Panc1 (cell line): ENCODE results near the gene OSBPL10. TPM values are rescaled to one million over a fixed set of nuclear protein-coding genes. Genes with fewer than 3 reads are reported as not detected.

Source experiments
- ATAC-seq: fragments of 200-7000 bp; cut with Tn5 transposase; 2 replicates; pipeline ENCODE4 v1.9.1; 2020; ENCODE audit warnings: mild to moderate bottlenecking, moderate library complexity
- BruUV-seq: library from RNA; stranded (reverse); fragments of 400-500 nt; replicated peaks from 2 replicates; lab custom pipeline; 2021; lab: Mats Ljungman, UMichigan
- CTCF ChIA-PET: fragments of 300-600 bp; sonication (Branson Sonifier 250); formaldehyde crosslinking; loops from one replicate; lab custom pipeline; 2022; ENCODE audit warnings: antibody characterized with exemption; lab: Charles Lee
- POLR2A ChIA-PET: fragments of 300-600 bp; sonication (Branson Sonifier 250); formaldehyde crosslinking; loops from one replicate; lab custom pipeline; 2022; ENCODE audit warnings: antibody characterized with exemption; lab: Charles Lee
- DNase-seq: peaks from one replicate; pipeline ENCODE4 v3.0.0-alpha.2; 2010; ENCODE audit warnings: low read depth, low spot score
- H3K27ac ChIP-seq: 2 replicates; pipeline ENCODE4 v1.5.1; 2011; ENCODE audit warnings: mild to moderate bottlenecking, low read length, inconsistent platforms
- H3K27me3 ChIP-seq: fragments of 200-500 bp; sonication (Bioruptor generic); 2 replicates; pipeline ENCODE4 v1.6.0; 2014; ENCODE audit warnings: low read length, inconsistent platforms; ENCODE audit not compliant: control insufficient read depth, insufficient read depth
- H3K36me3 ChIP-seq: fragments of 200-500 bp; sonication (Bioruptor generic); 2 replicates; pipeline ENCODE4 v1.5.1; 2014; ENCODE audit warnings: inconsistent platforms, mild to moderate bottlenecking, low read length, moderate library complexity; ENCODE audit not compliant: control insufficient read depth, insufficient read depth
- H3K4me1 ChIP-seq: 2 replicates; pipeline ENCODE4 v1.5.1; 2011; ENCODE audit warnings: inconsistent platforms, mild to moderate bottlenecking, low read length, moderate library complexity; ENCODE audit not compliant: control insufficient read depth, insufficient read depth
- H3K4me3 ChIP-seq, 2 experiments: 2 replicates each; pipeline ENCODE4 v1.5.1; 2011 to 2012; ENCODE audit warnings: low read depth in 2 of 2, low read length in 2 of 2, mild to moderate bottlenecking in 2 of 2, inconsistent platforms in 1 of 2, moderate library complexity in 1 of 2
- H3K9me3 ChIP-seq: fragments of 200-500 bp; sonication (Bioruptor generic); 2 replicates; pipeline ENCODE4 v1.5.1; 2014; ENCODE audit warnings: low read depth, mild to moderate bottlenecking, inconsistent platforms, low read length, moderate library complexity; ENCODE audit not compliant: control insufficient read depth, insufficient read depth
- CTCF ChIP-seq: fragments of 450-650 bp; IDR thresholded peaks from 2 replicates; pipeline ENCODE4 v1.5.1; 2017; ENCODE audit warnings: mild to moderate bottlenecking
- POLR2AphosphoS5 ChIP-seq: IDR thresholded peaks from 2 replicates; pipeline ENCODE4 v1.6.1; 2012; ENCODE audit warnings: mild to moderate bottlenecking, low read depth, low read length, moderate library complexity
- REST ChIP-seq, 2 experiments: IDR thresholded peaks; 2 replicates each; pipeline ENCODE4 v1.6.1; 2011 to 2012; ENCODE audit warnings: low read depth in 2 of 2, control low read depth in 1 of 2, low read length in 1 of 2, mild to moderate bottlenecking in 1 of 2, moderate library complexity in 1 of 2; ENCODE audit not compliant: insufficient read depth in 1 of 2
- SIN3A ChIP-seq: IDR thresholded peaks from 2 replicates; pipeline ENCODE4 v1.6.1; 2012; ENCODE audit warnings: low read depth, mild to moderate bottlenecking, low read length, moderate library complexity, borderline replicate concordance; ENCODE audit not compliant: insufficient read depth
- TCF7L2 ChIP-seq: IDR thresholded peaks from 2 replicates; pipeline ENCODE4 v1.6.1; 2011; ENCODE audit warnings: mild to moderate bottlenecking, low read depth, low read length, inconsistent platforms
- in situ Hi-C: cut with HindIII; loops from 2 replicates; pipeline ENCODE4 v1.10.0; 2016; ENCODE audit warnings: low sequenced_read_pairs, low pct_unique_long_range_greater_than_20kb
- intact Hi-C: fragments of 100-400 bp; cut with micrococcal nuclease; formaldehyde crosslinking; loops from one replicate; pipeline ENCODE4 v1.10.0; 2022; ENCODE audit not compliant: unreplicated experiment
- total RNA-seq: library from RNA; stranded (reverse); gene quantifications from one replicate; pipeline ENCODE4 v1.2.1, GENCODE V29; 2021; ENCODE audit not compliant: unreplicated experiment

OSBPL10 gene
- total RNA-seq, 1 experiment from 2014 or later: 88.1 TPM

- Histone ChIP-seq H3K27me3 (no peaks in the 10 kb centered on the region), H3K4me1 (no peaks in the 10 kb centered on the region), H3K4me3 (no peak overlapping the region), H3K36me3 (peaks cover 13% of the 10 kb centered on the region; the same call in 1 of the 2 replicates), H3K9me3 (no peaks in the 10 kb centered on the region), H3K27ac (no peak overlapping the region)
- BruUV-seq: TSS peak; percentile 34
- in situ Hi-C loops: no loop called here
- DNase-seq: no peak
- ATAC-seq: no peak
- ChIA-PET POLR2A (no interaction called here), CTCF (no interaction called here)
- intact Hi-C loops: no loop called here
- TF ChIP-seq CTCF (no peak), SIN3A (no peak), POLR2AphosphoS5 (no peak), REST (IDR thresholded peaks at IDR 0.05; ENCODE audit: insufficient read depth in 1 of 2, low read depth in 2 of 2, low read length in 1 of 2) (no peak), TCF7L2 (no peak)
Observed at GRCh38 chr3:31620656-31621055, 360.4 kb downstream of the OSBPL10 start.

- DNase-seq (no peak), ATAC-seq (no peak)
- no peaks in the 10 kb centered on the region for H3K4me1 ChIP-seq
- in situ Hi-C loops: no loop called here
- BruUV-seq: no TSS peak
- peaks cover 2% of the 10 kb centered on the region; the same call in 1 of the 2 replicates for H3K36me3 ChIP-seq
- TF ChIP-seq TCF7L2: no peak
- no peak for TF ChIP-seq POLR2AphosphoS5
- no peak for TF ChIP-seq CTCF
- no peak for TF ChIP-seq REST (IDR thresholded peaks at IDR 0.05; ENCODE audit: insufficient read depth in 1 of 2, low read depth in 2 of 2, low read length in 1 of 2)
- TF ChIP-seq SIN3A: no peak
- intact Hi-C loops: no loop called here
- no peaks in the 10 kb centered on the region for H3K9me3 ChIP-seq
- POLR2A ChIA-PET: interaction anchor here (0.6 kb wide), 1 partner anchor 28 kb away, joined by 3 read pairs; no protein-coding TSS in a partner anchor
- no peaks in the 10 kb centered on the region for H3K27me3 ChIP-seq
- CTCF ChIA-PET: interaction anchor here (0.6 kb wide), 1 partner anchor 400 kb away, joined by 4 read pairs; no protein-coding TSS in a partner anchor
- H3K27ac ChIP-seq: no peak overlapping the region
- no peak overlapping the region for H3K4me3 ChIP-seq
Observed at GRCh38 chr3:31616711-31617110, 364.4 kb downstream of the OSBPL10 start.
